ENCODE measurements around the gene ANKFY1.
"Not testable (repeated sequence)": the region's sequence is repeated elsewhere in the genome, so short reads cannot be mapped to it uniquely, and the experiment has no call there.

ANKFY1 gene

GRCh38 chr17:4258867-4259266, 4.9 kb downstream of the ANKFY1 start:
- no peak for DNase-seq

GRCh38 chr17:4256952-4257351, 6.8 kb downstream of the ANKFY1 start:
- no peak for DNase-seq

- not testable (repeated sequence) for DNase-seq
Observed at GRCh38 chr17:4255271-4255670, 8.5 kb downstream of the ANKFY1 start.

DNA sequence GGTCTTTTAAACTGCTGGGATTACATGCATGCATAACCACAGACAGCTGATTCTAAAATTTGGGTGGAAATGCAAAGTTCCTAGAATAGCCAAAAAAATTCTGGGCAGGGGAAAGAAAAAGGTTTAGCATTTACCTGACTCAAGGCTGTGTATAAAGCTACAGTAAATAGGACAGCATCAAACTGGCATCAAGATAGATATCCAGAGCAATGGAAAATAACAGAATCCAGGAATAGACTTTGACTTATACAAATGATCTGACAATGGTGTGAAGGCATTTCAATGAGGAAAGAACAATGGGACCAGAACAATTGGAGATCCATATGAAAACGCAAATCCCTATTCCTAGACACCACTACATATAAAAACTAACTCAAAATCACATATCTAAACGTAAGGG, 12.9 kb downstream of the ANKFY1 start:
- no peak for DNase-seq

DNA sequence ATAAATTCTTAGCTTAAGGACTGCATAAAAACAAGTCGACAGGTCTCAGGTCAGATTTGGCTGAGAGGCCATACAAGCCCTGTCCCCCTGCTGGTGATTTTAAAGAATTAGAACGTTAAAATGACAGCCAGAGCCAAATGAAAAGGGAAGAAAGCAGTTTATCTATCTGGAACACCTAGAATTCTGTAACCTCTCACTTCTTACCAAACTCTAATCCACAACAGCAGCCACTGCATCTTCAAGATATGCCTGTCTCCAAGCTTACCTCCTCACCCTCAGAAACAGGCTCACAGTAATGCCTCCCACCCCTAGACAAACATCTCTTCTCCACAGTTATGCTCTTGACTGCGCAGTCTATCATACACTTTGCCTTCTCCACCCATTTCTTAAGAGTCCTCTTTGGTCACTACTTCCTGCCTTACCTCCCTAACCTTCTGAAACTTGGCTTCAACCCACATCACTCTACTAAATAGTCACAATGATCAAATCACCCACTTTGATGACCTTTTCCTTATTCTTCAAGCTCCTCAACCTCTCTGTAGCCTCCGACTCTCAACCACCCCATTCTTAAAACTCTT, 14.2 kb downstream of the ANKFY1 start:
- DNase-seq: no peak

DNA sequence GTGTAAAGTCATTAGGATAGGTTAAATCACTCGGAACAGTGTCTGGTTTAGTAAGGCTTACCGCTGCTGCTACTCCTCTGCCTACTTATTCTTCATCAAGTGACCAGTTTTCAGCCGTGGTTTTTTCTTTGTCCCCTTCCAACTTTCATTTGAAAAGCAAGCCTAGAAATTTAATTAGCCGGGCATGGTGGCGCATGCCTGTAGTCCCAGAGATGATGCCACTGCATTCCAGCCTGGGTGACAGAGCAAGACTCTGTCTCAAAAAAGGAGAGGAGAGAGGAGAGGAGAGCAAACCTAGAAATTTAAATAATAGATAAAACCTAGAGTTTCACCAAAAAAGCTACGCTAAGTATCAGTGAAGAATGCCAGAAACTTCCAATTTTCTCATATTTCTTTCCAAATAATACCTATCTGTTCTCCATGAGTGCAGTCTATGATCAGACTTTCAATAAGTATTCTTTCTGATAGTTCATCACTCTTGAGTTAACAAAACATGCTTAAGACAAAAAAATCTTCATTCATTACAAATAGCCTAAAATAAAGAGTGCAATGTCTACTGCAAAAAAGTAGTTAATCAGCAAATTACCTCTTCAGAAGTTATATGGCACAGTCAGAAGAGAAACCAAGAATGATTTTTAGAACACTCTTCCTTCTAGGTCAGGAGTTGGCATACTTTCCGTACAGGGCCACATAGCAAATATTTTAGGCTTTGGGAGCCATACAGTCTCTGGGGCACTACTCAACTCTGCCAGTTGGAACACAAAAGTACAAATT, 15.1 kb downstream of the ANKFY1 start:
- DNase-seq: no peak

- no peak for DNase-seq
Observed at GRCh38 chr17:4247971-4248388, 15.8 kb downstream of the ANKFY1 start.

- DNase-seq: no peak
Observed at GRCh38 chr17:4247361-4247970, 16.3 kb downstream of the ANKFY1 start.

GRCh38 chr17:4246674-4247073, 17.1 kb downstream of the ANKFY1 start:
- DNase-seq: no peak

- DNase-seq: no peak
Observed at GRCh38 chr17:4241535-4241934, 22.2 kb downstream of the ANKFY1 start.

GRCh38 chr17:4236456-4236855, 27.3 kb downstream of the ANKFY1 start:
- no peak for DNase-seq

DNA sequence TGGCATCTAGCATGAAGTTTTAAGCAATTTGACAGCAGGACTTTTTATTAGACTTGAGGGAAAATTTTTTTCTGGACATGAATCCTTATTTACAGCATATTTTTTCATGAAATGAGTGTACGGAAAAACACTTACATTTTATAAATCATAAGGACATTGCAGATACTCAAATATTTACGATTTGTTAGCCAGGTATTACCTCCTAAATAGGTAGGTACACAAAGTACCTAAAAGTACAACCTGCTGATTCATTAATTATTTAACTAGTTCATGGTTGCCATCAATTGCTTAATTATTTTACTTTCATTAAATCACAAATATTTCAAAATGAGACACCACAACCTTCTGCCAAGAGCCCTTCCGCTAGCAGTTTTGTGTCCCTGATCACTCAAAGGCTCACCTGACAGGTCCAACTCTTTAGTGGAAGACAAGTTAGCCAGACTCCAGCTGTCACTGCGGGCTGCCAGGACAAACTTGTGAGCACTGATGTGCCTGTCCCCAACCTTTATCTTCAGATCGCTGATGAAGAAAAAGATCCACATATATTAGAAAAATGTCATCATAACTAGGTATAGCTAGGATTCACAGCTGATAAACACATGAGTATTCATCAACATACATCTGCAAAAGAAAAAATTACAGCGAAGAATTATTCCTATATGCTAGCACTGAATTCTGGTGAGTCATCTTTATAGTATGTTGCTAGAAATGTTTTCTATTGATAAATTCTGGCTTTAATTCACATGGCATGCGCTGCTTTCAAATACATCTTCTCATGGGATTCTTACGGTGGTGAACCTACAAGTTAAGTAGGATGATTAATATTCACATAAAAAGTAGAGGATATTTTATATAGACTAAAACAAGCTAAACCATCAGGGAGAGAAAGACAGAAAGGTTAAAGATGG, 28.2 kb downstream of the ANKFY1 start:
- no peak for DNase-seq

DNA sequence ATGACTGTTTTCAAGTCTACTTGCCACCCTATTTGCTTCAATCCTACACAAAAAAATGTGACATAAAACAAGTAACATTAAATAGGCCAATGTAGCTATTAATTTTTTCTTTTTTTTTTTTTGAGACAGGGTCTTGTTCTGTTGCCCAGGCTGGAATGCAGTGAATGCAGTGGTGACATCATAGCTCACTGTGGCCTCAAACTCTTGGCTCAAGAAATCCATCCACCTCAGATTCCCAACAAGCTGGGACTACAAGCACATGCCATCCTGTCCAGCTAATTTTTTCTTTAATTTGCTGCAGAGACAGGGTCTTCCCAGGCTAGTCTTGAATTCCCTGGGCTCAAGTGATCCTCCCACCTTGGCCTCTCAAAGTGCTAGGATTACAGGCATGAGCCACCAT, 29.4 kb downstream of the ANKFY1 start:
- DNase-seq: no peak

- DNase-seq: no peak
Observed at GRCh38 chr17:4233668-4234258, 30.0 kb downstream of the ANKFY1 start.

DNA sequence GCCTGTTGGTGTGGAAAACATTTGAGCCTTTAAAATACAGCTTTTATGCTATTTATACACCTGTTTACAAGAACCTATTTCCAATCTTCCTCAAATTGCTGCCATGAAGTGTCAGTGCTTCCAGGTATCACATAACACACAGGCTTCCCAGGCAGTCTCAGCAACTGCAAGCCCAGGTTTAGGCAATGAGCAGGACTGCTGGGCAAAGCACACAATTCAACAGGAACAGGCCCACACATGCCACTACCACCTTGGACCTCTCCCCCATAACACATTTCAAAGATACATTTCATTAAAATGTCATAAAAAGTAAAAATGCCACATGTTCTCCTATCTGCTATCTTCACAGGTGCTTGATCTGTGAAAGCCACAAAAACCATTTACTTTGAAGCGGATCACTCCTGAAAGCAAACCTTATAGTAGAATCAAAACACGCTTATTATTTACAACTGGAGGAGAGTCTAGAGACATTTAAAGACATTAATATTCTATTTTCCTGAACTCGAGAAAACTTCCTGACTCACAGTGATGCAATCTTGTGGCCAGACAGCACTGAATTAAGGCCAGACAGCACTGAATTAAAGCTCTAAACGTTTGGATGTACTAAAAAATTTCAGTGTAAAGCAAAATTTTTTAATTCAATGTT, 31.5 kb downstream of the ANKFY1 start:
- DNase-seq: no peak

- DNase-seq: no peak
Observed at GRCh38 chr17:4229627-4230541, 33.9 kb downstream of the ANKFY1 start.

DNA sequence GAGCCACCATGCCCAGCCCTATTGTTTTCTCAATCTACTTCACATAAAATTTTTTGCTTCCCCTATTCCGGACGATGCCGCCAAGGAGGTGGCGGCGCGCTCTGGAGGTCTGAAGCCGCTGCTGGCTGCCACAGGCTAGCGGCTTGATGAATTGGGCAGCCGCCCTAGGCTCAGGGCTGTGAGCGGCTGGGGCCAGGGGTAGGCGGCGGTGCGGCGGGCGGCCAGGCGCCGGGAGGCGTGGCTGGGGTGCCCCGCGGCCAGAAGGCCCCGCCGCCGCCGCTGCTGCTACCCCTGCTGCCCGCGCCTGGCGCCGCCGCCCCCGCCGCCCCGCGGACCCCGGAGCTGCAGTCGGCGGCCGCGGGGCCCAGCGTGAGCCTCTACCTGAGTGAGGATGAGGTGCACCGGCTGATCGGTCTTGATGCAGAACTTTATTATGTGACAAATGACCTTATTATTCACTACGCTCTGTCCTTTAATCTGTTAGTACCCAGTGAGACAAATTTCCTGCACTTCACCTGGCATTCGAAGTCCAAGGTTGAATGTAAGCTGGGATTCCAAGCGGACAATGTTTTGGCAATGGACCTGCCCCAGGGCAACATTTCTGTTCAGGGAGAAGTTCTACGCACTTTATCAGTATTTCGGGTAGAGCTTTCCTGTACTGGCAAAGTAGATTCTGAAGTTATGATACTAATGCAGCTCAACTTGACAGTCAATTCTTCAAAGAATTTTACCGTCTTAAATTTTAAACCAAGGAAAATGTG, 41.7 kb downstream of the ANKFY1 start:
- no peak for DNase-seq

DNA sequence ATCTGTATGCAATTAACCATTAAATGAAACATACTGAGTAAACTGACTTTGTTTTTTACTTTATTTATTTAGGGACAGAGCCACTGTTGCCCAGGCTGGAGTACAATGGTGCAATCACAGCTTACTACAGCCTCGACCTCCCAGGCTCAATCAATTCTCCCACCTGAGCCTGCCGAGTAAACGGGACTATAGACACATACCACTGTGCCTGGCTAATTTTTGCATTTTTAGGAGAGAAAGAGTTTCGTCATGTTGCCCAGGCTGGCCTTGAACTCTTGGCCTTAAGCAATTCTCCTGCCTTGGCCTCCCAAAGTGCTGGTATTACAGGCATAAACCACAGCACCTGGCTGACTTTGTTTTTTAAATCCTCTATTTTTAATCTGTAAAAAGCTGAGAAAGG, 42.6 kb downstream of the ANKFY1 start:
- DNase-seq: no peak

GRCh38 chr17:4220655-4221054, 43.1 kb downstream of the ANKFY1 start:
- DNase-seq: no peak

DNA sequence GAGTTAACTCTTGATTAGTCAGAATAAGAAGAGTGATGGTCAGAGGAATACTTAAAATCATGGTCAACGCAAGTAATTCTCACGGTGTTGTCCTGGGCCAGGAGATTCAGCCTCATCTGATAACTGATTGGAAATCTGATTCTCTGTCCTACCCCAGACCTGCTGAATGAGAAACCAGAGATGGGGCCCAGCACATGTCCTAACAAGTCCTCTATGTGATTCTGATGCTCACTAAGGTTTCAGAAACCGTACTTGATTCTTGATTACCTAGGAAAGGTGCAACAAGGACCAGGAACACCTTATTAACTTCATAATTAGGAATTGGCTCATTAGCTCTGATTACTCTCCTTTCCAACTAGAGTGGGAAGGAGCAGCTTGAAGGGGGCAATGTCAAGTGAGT, 44.5 kb downstream of the ANKFY1 start:
- no peak for DNase-seq

Measured in activated CD4-positive, alpha-beta T cell treated with anti-CD3 and anti-CD28 coated beads for 1 hour (primary cell).